ENCODE results near the gene ILRUN.
"Not testable (repeated sequence)": the region's sequence is repeated elsewhere in the genome, so short reads cannot be mapped to it uniquely, and the experiment has no call there.

ILRUN gene

DNA sequence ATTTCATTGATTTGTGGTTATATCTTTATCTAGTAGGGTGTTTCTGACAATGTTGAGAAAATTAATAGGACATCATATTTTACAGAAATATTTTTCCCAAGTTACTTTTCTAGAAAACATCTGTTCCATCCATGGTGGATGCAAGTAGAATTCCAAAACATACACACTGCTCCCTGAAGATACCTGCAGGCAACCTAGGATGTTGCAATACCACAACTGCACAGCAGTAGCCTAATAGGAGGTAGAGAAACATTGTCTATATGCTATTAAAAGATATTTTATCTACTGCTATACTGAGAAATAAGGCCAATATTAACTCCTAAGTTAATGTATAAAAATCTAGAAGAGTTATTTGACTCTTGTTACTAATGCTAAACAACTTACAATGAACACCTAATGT is 6.8 kb downstream of the ILRUN start:
- TF ChIP-seq, protein P1, sequence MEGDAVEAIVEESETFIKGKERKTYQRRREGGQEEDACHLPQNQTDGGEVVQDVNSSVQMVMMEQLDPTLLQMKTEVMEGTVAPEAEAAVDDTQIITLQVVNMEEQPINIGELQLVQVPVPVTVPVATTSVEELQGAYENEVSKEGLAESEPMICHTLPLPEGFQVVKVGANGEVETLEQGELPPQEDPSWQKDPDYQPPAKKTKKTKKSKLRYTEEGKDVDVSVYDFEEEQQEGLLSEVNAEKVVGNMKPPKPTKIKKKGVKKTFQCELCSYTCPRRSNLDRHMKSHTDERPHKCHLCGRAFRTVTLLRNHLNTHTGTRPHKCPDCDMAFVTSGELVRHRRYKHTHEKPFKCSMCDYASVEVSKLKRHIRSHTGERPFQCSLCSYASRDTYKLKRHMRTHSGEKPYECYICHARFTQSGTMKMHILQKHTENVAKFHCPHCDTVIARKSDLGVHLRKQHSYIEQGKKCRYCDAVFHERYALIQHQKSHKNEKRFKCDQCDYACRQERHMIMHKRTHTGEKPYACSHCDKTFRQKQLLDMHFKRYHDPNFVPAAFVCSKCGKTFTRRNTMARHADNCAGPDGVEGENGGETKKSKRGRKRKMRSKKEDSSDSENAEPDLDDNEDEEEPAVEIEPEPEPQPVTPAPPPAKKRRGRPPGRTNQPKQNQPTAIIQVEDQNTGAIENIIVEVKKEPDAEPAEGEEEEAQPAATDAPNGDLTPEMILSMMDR (IDR thresholded peaks at IDR 0.05; ENCODE audit: low read depth, low read length) = no peak
- H3K27me3 ChIP-seq (ENCODE audit: insufficient read depth, low read depth, severe bottlenecking) = no peaks in the 10 kb centered on the region
- no peak for DNase-seq
- no peak overlapping the region for H3K27ac ChIP-seq
- no peaks in the 10 kb centered on the region for H3K9me3 ChIP-seq (ENCODE audit: severe bottlenecking)
- peaks cover 36% of the 10 kb centered on the region for H3K36me3 ChIP-seq
- no peak overlapping the region for H3K4me3 ChIP-seq (ENCODE audit: low read depth, low read length)

DNA sequence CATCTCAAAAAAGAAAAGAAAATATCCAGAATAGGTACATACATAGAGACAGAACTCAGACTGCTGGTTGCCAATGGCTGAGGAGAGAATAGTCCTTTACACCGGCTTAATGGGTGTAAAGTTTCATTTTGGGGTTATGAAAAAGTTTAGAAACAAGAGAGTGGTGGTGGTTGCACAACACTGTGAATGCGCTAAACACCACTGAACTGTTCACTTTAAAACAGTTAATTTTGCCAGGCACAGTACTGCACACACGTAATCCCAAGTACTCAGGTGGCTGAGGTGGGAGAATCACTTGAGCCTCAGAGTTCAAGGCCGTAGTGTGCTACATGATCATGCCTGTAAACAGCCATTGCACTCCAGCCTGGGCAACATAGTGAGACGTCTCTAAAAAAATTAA is 7.6 kb downstream of the ILRUN start:
- TF ChIP-seq, protein P1 (IDR thresholded peaks at IDR 0.05; ENCODE audit: low read depth, low read length) = no peak
- Histone ChIP-seq H3K9me3 (ENCODE audit: severe bottlenecking) (no peaks in the 10 kb centered on the region), H3K27me3 (ENCODE audit: insufficient read depth, low read depth, severe bottlenecking) (no peaks in the 10 kb centered on the region), H3K27ac (no peak overlapping the region), H3K36me3 (peaks cover 29% of the 10 kb centered on the region), H3K4me3 (ENCODE audit: low read depth, low read length) (no peak overlapping the region)
- no peak for DNase-seq

DNA sequence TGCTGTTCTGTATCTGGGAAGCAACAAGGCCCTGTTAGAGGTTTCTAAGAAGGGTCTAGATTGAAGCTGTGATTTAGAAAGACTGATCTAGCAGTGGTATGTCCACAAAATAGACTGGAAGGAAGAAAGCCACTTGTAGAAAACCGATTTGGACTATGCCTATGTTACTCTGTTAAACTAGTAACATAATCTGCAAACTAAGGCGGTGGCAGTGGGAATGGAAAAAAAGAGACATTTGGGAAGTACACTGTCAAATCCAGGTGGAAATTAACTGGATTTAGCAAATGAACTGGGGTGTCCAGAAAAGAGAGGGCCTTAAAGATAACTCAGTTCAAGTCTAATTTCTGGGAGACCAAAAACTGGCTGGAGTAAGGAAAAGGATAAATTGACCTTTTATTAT is 11.6 kb downstream of the ILRUN start:
- H3K27ac ChIP-seq = no peak overlapping the region
- TF ChIP-seq, protein P1 (IDR thresholded peaks at IDR 0.05; ENCODE audit: low read depth, low read length) = no peak

DNA sequence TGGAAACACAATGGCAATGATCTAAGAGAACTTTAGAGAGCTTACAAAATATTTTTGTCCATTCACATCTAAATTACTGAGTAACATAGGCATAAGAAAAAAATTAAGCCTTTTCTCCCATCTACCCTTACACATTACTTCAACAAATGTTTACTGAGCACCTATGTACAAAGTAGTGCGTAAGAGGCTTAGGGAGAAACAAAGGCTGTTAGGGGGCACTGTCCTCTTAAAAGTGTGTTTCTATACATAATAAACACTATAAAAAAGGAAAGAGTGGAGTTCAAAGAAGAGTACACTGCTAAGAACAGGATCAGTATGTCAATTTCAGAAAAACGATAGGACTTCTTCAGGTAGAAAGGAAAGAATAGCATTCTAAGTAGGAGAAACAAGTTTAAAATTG is 12.2 kb downstream of the ILRUN start:
- peaks cover 13% of the 10 kb centered on the region for H3K36me3 ChIP-seq
- H3K4me3 ChIP-seq (ENCODE audit: low read depth, low read length) = no peak overlapping the region
- H3K27me3 ChIP-seq (ENCODE audit: insufficient read depth, low read depth, severe bottlenecking) = no peaks in the 10 kb centered on the region
- H3K27ac ChIP-seq = no peak overlapping the region
- H3K9me3 ChIP-seq (ENCODE audit: severe bottlenecking) = no peaks in the 10 kb centered on the region
- DNase-seq = no peak
- TF ChIP-seq, protein P1 (IDR thresholded peaks at IDR 0.05; ENCODE audit: low read depth, low read length) = no peak

More for the DNA sequence above, 11.6 kb downstream of the ILRUN start:
- no peak for DNase-seq
- Histone ChIP-seq H3K36me3 (peaks cover 13% of the 10 kb centered on the region), H3K27me3 (ENCODE audit: insufficient read depth, low read depth, severe bottlenecking) (no peaks in the 10 kb centered on the region), H3K4me3 (ENCODE audit: low read depth, low read length) (no peak overlapping the region), H3K9me3 (ENCODE audit: severe bottlenecking) (no peaks in the 10 kb centered on the region)

DNA sequence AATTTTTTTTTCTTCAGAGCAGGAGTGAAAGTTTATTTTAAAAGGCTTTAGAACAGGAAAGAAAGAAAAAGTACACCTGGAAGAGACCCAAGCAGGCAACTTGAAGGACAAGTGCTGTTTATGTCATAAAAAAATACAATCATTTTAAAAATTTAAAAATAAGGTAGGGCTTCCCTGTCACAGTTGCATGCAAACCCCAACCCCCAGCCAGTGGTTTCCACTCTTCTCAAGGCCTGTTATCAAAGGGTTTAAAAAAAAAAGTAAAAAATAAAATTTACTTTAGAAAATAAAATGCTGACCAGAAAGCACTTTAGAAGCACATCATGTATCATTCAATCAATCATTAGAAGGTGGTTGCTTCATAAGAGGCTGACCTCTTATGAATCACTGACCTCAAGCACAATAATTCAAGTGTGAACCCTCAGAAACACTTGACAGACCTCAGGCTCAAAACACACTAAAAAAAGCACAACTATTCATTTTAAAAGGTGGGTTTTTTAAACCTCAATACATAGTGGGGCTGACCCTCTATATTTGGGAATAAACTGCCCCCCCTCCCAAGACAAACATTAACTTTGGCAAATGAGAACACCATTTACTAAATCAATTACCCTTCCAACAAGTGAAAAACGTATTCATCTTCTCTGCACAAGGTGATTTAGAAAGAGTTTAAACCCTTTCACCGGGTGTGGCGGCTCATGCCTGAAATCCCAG is 15.6 kb downstream of the ILRUN start:
- H3K27ac ChIP-seq = no peak overlapping the region
- no peak for DNase-seq
- no peaks in the 10 kb centered on the region for H3K9me3 ChIP-seq (ENCODE audit: severe bottlenecking)
- TF ChIP-seq, protein P1 (IDR thresholded peaks at IDR 0.05; ENCODE audit: low read depth, low read length) = no peak
- H3K36me3 ChIP-seq = peaks cover 4% of the 10 kb centered on the region
- H3K4me3 ChIP-seq (ENCODE audit: low read depth, low read length) = no peak overlapping the region
- no peaks in the 10 kb centered on the region for H3K27me3 ChIP-seq (ENCODE audit: insufficient read depth, low read depth, severe bottlenecking)

DNA sequence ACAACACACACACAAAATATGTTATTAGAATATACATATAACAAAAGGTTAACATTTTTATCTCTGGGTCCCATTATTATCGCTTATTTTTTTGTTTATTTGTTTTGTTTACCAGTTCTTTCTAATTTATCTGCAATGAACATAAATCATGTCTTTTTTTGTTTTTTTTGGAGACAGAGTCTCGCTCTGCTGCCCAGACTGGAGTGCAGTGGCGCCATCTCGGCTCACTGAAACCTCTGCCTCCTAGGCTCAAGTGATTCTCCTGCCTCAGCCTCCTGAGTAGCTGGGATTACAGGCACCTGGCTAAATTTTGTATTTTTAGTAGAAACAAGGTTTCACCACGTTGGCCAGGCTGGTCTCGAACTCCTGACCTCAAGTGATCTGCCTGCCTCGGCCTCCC is 16.3 kb downstream of the ILRUN start:
- H3K36me3 ChIP-seq; DNase-seq; H3K9me3 ChIP-seq (ENCODE audit: severe bottlenecking); H3K4me3 ChIP-seq (ENCODE audit: low read depth, low read length); H3K27me3 ChIP-seq (ENCODE audit: insufficient read depth, low read depth, severe bottlenecking); H3K27ac ChIP-seq: not testable (repeated sequence)

Measured in WERI-Rb-1 (cell line).